ENCODE data around the gene MTIF2. TPM values are rescaled to one million over a fixed set of nuclear protein-coding genes. Genes with fewer than 3 reads are reported as not detected.
A peak's percentile ranks its signal among the peaks of the same experiment; 100 is the strongest.
"Not testable (repeated sequence)": the region's sequence is repeated elsewhere in the genome, so short reads cannot be mapped to it uniquely, and the experiment has no call there.

MTIF2 gene
- polyA plus RNA-seq, 1 experiment: 11.1 TPM

- H3K4me3 ChIP-seq (ENCODE audit: low read depth, low read length): no peak overlapping the region
- POLR2A ChIA-PET: no interaction called here
- CTCF ChIA-PET: no interaction called here
- no peaks in the 10 kb centered on the region for H3K36me3 ChIP-seq (ENCODE audit: control insufficient read depth, insufficient read depth, low read length)
- no peaks in the 10 kb centered on the region for H3K27me3 ChIP-seq (ENCODE audit: control insufficient read depth, insufficient read depth, low read length)
- TF ChIP-seq CTCF (IDR thresholded peaks at IDR 0.05; ENCODE audit: insufficient read depth, low read depth, low read length): no peak
- DNase-seq (ENCODE audit: low read depth): no peak
Observed at GRCh38 chr2:55302241-55302640, 33.2 kb upstream of the MTIF2 start.

GRCh38 chr2:55301277-55301676, 32.2 kb upstream of the MTIF2 start:
- POLR2A ChIA-PET: no interaction called here
- TF ChIP-seq CTCF (IDR thresholded peaks at IDR 0.05; ENCODE audit: insufficient read depth, low read depth, low read length): no peak
- DNase-seq (ENCODE audit: low read depth): no peak
- H3K27me3 ChIP-seq (ENCODE audit: control insufficient read depth, insufficient read depth, low read length): no peaks in the 10 kb centered on the region
- CTCF ChIA-PET: no interaction called here
- no peak overlapping the region for H3K4me3 ChIP-seq (ENCODE audit: low read depth, low read length)
- peaks cover under 1% of the 10 kb centered on the region; the same call in 1 of the 2 replicates for H3K36me3 ChIP-seq (ENCODE audit: control insufficient read depth, insufficient read depth, low read length)

- TF ChIP-seq CTCF (IDR thresholded peaks at IDR 0.05; ENCODE audit: insufficient read depth, low read depth, low read length): no peak
- no peak overlapping the region for H3K4me3 ChIP-seq (ENCODE audit: low read depth, low read length)
- CTCF ChIA-PET: interaction anchor here (0.6 kb wide), 1 partner anchor 11 kb away, joined by 4 read pairs; no protein-coding TSS in a partner anchor
- POLR2A ChIA-PET: no interaction called here
- no peak for DNase-seq (ENCODE audit: low read depth)
- H3K27me3 ChIP-seq (ENCODE audit: control insufficient read depth, insufficient read depth, low read length): no peaks in the 10 kb centered on the region
- peaks cover 5% of the 10 kb centered on the region for H3K36me3 ChIP-seq (ENCODE audit: control insufficient read depth, insufficient read depth, low read length)
Observed at GRCh38 chr2:55296393-55296792, 27.4 kb upstream of the MTIF2 start.

- CTCF ChIA-PET: no interaction called here
- DNase-seq (ENCODE audit: low read depth): no peak
- H3K27me3 ChIP-seq (ENCODE audit: control insufficient read depth, insufficient read depth, low read length): no peaks in the 10 kb centered on the region
- no peak for TF ChIP-seq CTCF (IDR thresholded peaks at IDR 0.05; ENCODE audit: insufficient read depth, low read depth, low read length)
- POLR2A ChIA-PET: no interaction called here
- no peak overlapping the region; the same call in 1 of the 2 replicates for H3K4me3 ChIP-seq (ENCODE audit: low read depth, low read length)
- peaks cover 1% of the 10 kb centered on the region; the same call in 1 of the 2 replicates for H3K36me3 ChIP-seq (ENCODE audit: control insufficient read depth, insufficient read depth, low read length)
Observed at GRCh38 chr2:55283083-55283482, 14.1 kb upstream of the MTIF2 start.

GRCh38 chr2:55282110-55282917, 13.3 kb upstream of the MTIF2 start:
- TF ChIP-seq CTCF (IDR thresholded peaks at IDR 0.05; ENCODE audit: insufficient read depth, low read depth, low read length): no peak
- CTCF ChIA-PET: no interaction called here
- POLR2A ChIA-PET: interaction anchor here (0.7 kb wide), 1 partner anchor 981 kb away, joined by 3 read pairs; no protein-coding TSS in a partner anchor
- peak; percentile 27 for DNase-seq (ENCODE audit: low read depth)
- no peaks in the 10 kb centered on the region for H3K27me3 ChIP-seq (ENCODE audit: control insufficient read depth, insufficient read depth, low read length)
- H3K4me3 ChIP-seq (ENCODE audit: low read depth, low read length): peak overlapping the region; percentile 73
- H3K36me3 ChIP-seq (ENCODE audit: control insufficient read depth, insufficient read depth, low read length): peaks cover 1% of the 10 kb centered on the region; the same call in 1 of the 2 replicates

GRCh38 chr2:55280851-55281546, 12.0 kb upstream of the MTIF2 start:
- H3K4me3 ChIP-seq (ENCODE audit: low read depth, low read length); CTCF ChIA-PET; H3K27me3 ChIP-seq (ENCODE audit: control insufficient read depth, insufficient read depth, low read length); H3K36me3 ChIP-seq (ENCODE audit: control insufficient read depth, insufficient read depth, low read length); DNase-seq (ENCODE audit: low read depth); POLR2A ChIA-PET: not testable (repeated sequence)

GRCh38 chr2:55279859-55280424, 10.9 kb upstream of the MTIF2 start:
- CTCF ChIA-PET; POLR2A ChIA-PET; H3K4me3 ChIP-seq (ENCODE audit: low read depth, low read length); H3K36me3 ChIP-seq (ENCODE audit: control insufficient read depth, insufficient read depth, low read length); DNase-seq (ENCODE audit: low read depth); H3K27me3 ChIP-seq (ENCODE audit: control insufficient read depth, insufficient read depth, low read length): not testable (repeated sequence)
